Endothelial cell of umbilical vein (primary cell): ENCODE results near the gene MCU.

Experiments
- CTCF ChIP-seq, 2 donors: IDR thresholded peaks; 1 replicate in 1 of 2; 2 replicates in 1 of 2; pipeline ENCODE4 v1.5.1; 2011; ENCODE audit warnings: low read length in 2 of 2, mild to moderate bottlenecking in 2 of 2, moderate library complexity in 2 of 2, control low read depth in 1 of 2, inconsistent platforms in 1 of 2, low read depth in 1 of 2; ENCODE audit not compliant: insufficient read depth in 1 of 2; ENCODE audit errors: extremely low read depth in 1 of 2
- EZH2 ChIP-seq: IDR thresholded peaks from 2 replicates; pipeline ENCODE4 v1.6.1; 2012; ENCODE audit warnings: borderline replicate concordance, low read depth, mild to moderate bottlenecking, moderate library complexity, low read length, inconsistent platforms; ENCODE audit not compliant: severe bottlenecking
- GATA2 ChIP-seq: IDR thresholded peaks from 2 replicates; pipeline ENCODE4 v1.7.0; 2011; ENCODE audit warnings: low read depth, mild to moderate bottlenecking, moderate library complexity, mixed read lengths, low read length; ENCODE audit not compliant: insufficient read length, insufficient read depth
- JUN ChIP-seq: IDR thresholded peaks from 2 replicates; pipeline ENCODE4 v1.6.1; 2011; ENCODE audit warnings: borderline replicate concordance, low read depth; ENCODE audit not compliant: insufficient read length, insufficient read depth
- MYC ChIP-seq: IDR thresholded peaks from one replicate; pipeline ENCODE4 v1.6.1; 2011; ENCODE audit warnings: mild to moderate bottlenecking, low read depth, low read length
- POLR2A ChIP-seq: IDR thresholded peaks from 2 replicates; pipeline ENCODE4 v1.6.1; 2012; ENCODE audit warnings: low read depth, mild to moderate bottlenecking, control low read depth, low read length
- POLR2AphosphoS5 ChIP-seq: IDR thresholded peaks from 2 replicates; pipeline ENCODE4 v1.6.1; 2012; ENCODE audit warnings: low read depth, mild to moderate bottlenecking, control low read depth, low read length, moderate library complexity; ENCODE audit not compliant: insufficient read depth

GRCh38 chr10:72818076-72818475 is 126.1 kb downstream of the MCU start:
- no peak for TF ChIP-seq CTCF (IDR thresholded peaks at IDR 0.05; ENCODE audit: extremely low read depth in 1 of 2, insufficient read depth in 1 of 2, low read depth in 1 of 2, low read length in 2 of 2)
- no peak for TF ChIP-seq POLR2A
- no peak for TF ChIP-seq JUN
- no peak for TF ChIP-seq EZH2
- TF ChIP-seq POLR2AphosphoS5: no peak
- no peak for TF ChIP-seq MYC
- no peak for TF ChIP-seq GATA2
